Left ventricle myocardium superior (tissue), 1 donor: ENCODE results near the gene NRN1L. TPM values are rescaled to one million over a fixed set of nuclear protein-coding genes. Genes with fewer than 3 reads are reported as not detected.
A peak's percentile ranks its signal among the peaks of the same experiment; 100 is the strongest.

Experiments used
- ATAC-seq: fragments of 200-7000 bp; cut with Tn5 transposase; one replicate; pipeline ENCODE4 v1.9.1; 2020; ENCODE audit warnings: mild to moderate bottlenecking, moderate library complexity
- DNase-seq: peaks from one replicate; pipeline ENCODE4 v3.0.0-alpha.2; 2020
- intact Hi-C: fragments of 100-400 bp; cut with micrococcal nuclease; formaldehyde crosslinking; loops from one replicate; pipeline ENCODE4 v1.11.0; 2022
- total RNA-seq: library from RNA; stranded (reverse); fragmentation: NEBNext Ultra II Directional; extraction: Animal tissue kit (Norgen Biotek cat#: 25700); gene quantifications from one replicate; pipeline ENCODE4 v1.2.1, GENCODE V29; 2021
- donor health status: DM: no; HTN: yes; CAD: no; lungs with severe emphysema.

The NRN1L gene
- total RNA-seq, 1 donor from 2014 or later: not detected

- DNase-seq (no peak), ATAC-seq (no peak)
- intact Hi-C loops: no loop called here
Observed at GRCh38 chr16:67879936-67880335, 4.7 kb upstream of the NRN1L start.

- ATAC-seq (no peak), DNase-seq (no peak)
- intact Hi-C loops: no loop called here
Observed at GRCh38 chr16:67880584-67880983, 4.1 kb upstream of the NRN1L start.

GRCh38 chr16:67881621-67882161 is 3.0 kb upstream of the NRN1L start:
- ATAC-seq (peak; percentile 66), DNase-seq (peak; percentile 79)
- intact Hi-C loops: no loop called here

- ATAC-seq (peak; percentile 79), DNase-seq (peak; percentile 80)
- intact Hi-C loops: no loop called here
Observed at GRCh38 chr16:67882374-67883145, 2.1 kb upstream of the NRN1L start.

- intact Hi-C loops: no loop called here
- DNase-seq (no peak), ATAC-seq (no peak)
Observed at GRCh38 chr16:67883146-67883871, 1.4 kb upstream of the NRN1L start.

GRCh38 chr16:67883872-67884261 is 818 bp upstream of the NRN1L start:
- intact Hi-C loops: no loop called here
- peak; percentile 79 for DNase-seq
- peak; percentile 26 for ATAC-seq

- intact Hi-C loops: no loop called here
- no peak for DNase-seq
- no peak for ATAC-seq
Observed at GRCh38 chr16:67885545-67885944, 860 bp downstream of the NRN1L start.

- ATAC-seq: no peak
- DNase-seq: no peak
- intact Hi-C loops: no loop called here
Observed at GRCh38 chr16:67885976-67886375, 1.3 kb downstream of the NRN1L start.

GRCh38 chr16:67886387-67886786 is 1.7 kb downstream of the NRN1L start:
- no peak for DNase-seq
- intact Hi-C loops: no loop called here
- ATAC-seq: no peak

- ATAC-seq: no peak
- DNase-seq: no peak
- intact Hi-C loops: no loop called here
Observed at GRCh38 chr16:67888331-67888730, 3.6 kb downstream of the NRN1L start.

GRCh38 chr16:67892375-67892774 is 7.7 kb downstream of the NRN1L start:
- DNase-seq (no peak), ATAC-seq (no peak)
- intact Hi-C loops: no loop called here

GRCh38 chr16:67892899-67893742 is 8.4 kb downstream of the NRN1L start, which contains the start of gene PSKH1:
TSS of gene PSKH1 (plus strand) at chr16:67893254. CDS start at chr16:67908750, 15,496 bp downstream.
- peak; percentile 98 for DNase-seq
- intact Hi-C loops: no loop called here
- peak; percentile 98 for ATAC-seq

GRCh38 chr16:67893743-67894399 is 9.2 kb downstream of the NRN1L start:
- ATAC-seq (no peak), DNase-seq (no peak)
- intact Hi-C loops: no loop called here

GRCh38 chr16:67897231-67897630 is 12.5 kb downstream of the NRN1L start:
- intact Hi-C loops: no loop called here
- DNase-seq (no peak), ATAC-seq (no peak)

GRCh38 chr16:67901734-67902133 is 17.0 kb downstream of the NRN1L start:
- intact Hi-C loops: no loop called here
- DNase-seq: no peak
- ATAC-seq: no peak

- ATAC-seq: no peak
- intact Hi-C loops: no loop called here
- DNase-seq: no peak
Observed at GRCh38 chr16:67902831-67903230, 18.1 kb downstream of the NRN1L start.

- intact Hi-C loops: no loop called here
- DNase-seq: no peak
- no peak for ATAC-seq
Observed at GRCh38 chr16:67907397-67908180, 22.9 kb downstream of the NRN1L start.

- peak; percentile 14 for ATAC-seq
- intact Hi-C loops: no loop called here
- DNase-seq: no peak
Observed at GRCh38 chr16:67909056-67909742, 24.5 kb downstream of the NRN1L start.
